Right ventricle myocardium superior (tissue), 1 donor: ENCODE data around the gene EFCC1. TPM values are rescaled to one million over a fixed set of nuclear protein-coding genes. Genes with fewer than 3 reads are reported as not detected.
A peak's percentile ranks its signal among the peaks of the same experiment; 100 is the strongest.

Experiments used
- ATAC-seq: fragments of 200-7000 bp; cut with Tn5 transposase; one replicate; pipeline ENCODE4 v1.9.1; 2020; ENCODE audit warnings: mild to moderate bottlenecking; ENCODE audit not compliant: poor library complexity
- DNase-seq: peaks from one replicate; pipeline ENCODE4 v3.0.0-alpha.2; 2020
- intact Hi-C: fragments of 100-400 bp; cut with DNase I; formaldehyde crosslinking; loops from one replicate; pipeline ENCODE4 v1.11.2; 2022
- total RNA-seq: library from RNA; stranded (reverse); fragmentation: NEBNext Ultra II Directional; extraction: Animal tissue kit (Norgen Biotek cat#: 25700); gene quantifications from one replicate; pipeline ENCODE4 v1.2.1, GENCODE V29; 2021
- donor health status: DM: no; HTN: yes; CAD: no; lungs with severe emphysema.

EFCC1 gene
- total RNA-seq, 1 donor from 2014 or later: 2.4 TPM

DNA sequence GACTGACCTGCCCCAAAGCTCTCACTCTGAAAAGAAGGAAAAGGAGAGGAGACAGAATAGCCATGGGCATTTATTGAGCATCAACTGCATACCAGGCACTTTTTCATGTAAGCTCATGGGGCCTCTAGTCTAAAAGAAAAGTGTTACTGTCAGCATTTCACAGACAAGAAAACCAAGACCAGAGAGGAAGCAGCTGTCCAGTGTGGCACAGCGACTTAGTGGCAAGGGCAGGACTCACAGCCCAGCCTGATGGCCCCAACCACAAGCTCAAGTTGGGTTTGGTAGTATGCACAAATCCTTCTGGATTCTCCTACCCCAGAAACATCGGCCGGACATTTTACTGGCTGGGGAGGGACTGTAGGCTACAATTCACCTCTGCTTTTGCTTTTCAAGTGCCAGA, 5.8 kb downstream of the EFCC1 start:
- no peak for DNase-seq
- ATAC-seq: no peak
- intact Hi-C loops: no loop called here

GRCh38 chr3:129007792-129008191, 6.7 kb downstream of the EFCC1 start:
- ATAC-seq (peak; percentile 18), DNase-seq (no peak)
- intact Hi-C loops: no loop called here

GRCh38 chr3:129009266-129009665, 8.2 kb downstream of the EFCC1 start:
- no peak for DNase-seq
- ATAC-seq: no peak
- intact Hi-C loops: no loop called here

- intact Hi-C loops: no loop called here
- ATAC-seq (no peak), DNase-seq (no peak)
Observed at GRCh38 chr3:129010310-129010956, 9.3 kb downstream of the EFCC1 start.

DNA sequence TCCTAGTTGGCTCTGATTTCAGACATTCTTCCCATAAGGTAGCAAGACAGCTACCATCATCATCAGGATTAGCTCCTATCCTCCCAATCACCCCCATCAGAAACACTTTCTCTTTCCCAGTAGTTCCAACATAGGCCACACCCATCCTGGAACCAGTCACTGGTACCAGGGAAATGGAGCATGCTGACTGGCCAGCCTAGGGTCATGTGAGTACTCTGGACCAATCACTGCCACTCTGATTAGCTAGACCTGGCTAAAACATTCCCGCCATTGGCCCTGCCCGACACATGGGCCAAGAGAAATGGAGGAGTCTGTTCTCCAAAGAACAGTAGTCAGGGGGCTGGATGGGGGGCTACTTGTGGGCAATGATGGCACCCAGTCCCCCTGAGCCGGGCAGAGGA, 12.4 kb downstream of the EFCC1 start:
- ATAC-seq: no peak
- DNase-seq: peak; percentile 22
- intact Hi-C loops: no loop called here

DNA sequence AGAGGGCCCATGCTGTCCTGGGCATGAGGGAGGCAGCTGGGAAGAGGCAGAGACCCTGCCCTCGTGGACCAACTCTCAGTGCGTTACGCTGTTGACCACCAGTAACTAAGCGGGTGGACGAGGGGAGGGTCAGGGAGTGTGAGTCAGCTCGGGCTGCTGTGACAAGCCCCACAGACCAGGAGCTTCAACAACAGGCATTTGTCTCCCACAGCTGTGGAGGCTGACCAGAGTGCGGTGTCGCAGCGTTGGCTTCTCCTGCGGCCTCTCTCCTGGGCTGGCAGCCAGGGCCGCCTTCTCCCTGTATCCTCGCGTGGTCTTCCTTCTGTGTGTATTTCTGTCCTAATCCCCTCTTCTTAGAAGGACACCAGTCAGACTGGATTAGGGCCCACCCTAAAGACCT, 13.0 kb downstream of the EFCC1 start:
- intact Hi-C loops: no loop called here
- DNase-seq (peak; percentile 58), ATAC-seq (peak; percentile 25)

GRCh38 chr3:129014793-129015345, 13.8 kb downstream of the EFCC1 start:
- DNase-seq (peak; percentile 35), ATAC-seq (no peak)
- intact Hi-C loops: no loop called here

DNA sequence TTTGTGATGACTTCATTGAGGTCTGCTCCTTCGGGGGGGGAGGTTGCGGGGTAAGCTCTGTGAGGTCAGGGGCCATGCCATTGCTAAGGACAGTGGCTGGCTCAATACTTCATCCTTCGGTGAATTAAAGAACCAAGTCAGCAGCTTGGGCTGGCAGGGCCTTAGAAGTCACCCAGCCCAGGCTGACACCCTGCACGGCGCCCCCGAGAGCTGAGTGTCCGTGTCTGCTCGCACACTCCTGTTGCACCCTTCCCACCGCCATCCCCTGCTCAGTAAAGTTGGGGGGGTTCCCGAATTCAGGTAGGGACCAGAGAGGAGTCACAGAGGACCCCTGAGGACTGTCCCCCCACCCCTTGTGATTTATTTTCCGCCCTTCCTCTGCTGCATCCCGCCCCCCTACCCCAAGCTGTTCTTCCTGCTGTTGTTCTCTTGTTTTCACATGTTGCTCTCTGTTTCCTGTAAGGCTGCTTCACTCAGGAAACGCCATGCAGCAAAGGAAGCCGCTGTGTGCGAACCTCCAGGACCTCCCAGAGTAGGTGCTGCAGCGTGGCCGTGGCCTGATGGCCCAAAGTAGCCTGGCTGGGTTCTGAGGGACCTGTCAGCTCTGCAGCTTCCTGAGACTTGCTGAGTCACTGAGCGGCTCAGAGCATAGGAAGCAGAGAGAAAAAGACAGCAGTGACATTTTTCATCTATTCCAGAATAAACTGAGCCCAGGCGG, 14.4 kb downstream of the EFCC1 start:
- intact Hi-C loops: no loop called here
- ATAC-seq: peak; percentile 34
- peak; percentile 68 for DNase-seq

DNA sequence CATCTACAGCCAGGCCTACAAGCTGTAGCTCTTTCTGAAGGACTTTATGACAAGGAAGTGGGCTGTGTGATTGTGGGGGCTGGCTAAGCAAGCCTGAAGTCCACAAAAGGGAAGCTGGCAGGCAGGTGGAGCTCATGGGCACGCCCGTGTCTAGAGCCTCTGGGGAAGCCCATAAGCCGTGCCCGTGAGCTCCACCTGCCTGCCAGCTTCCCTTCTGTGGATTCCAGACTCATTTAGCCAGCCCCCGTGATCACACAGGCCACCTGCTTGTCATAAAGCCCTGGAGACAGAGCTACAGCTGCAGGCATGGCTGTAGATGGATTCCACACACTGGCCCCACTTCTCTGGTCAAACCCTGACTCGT, 15.2 kb downstream of the EFCC1 start:
- intact Hi-C loops: no loop called here
- peak; percentile 56 for DNase-seq
- peak; percentile 21 for ATAC-seq

- ATAC-seq: peak; percentile 53
Observed at GRCh38 chr3:129016720-129017483, 15.8 kb downstream of the EFCC1 start.

GRCh38 chr3:129017484-129017899, 16.4 kb downstream of the EFCC1 start:
- ATAC-seq (no peak), DNase-seq (no peak)
- intact Hi-C loops: no loop called here

More at GRCh38 chr3:129016720-129017483, 15.8 kb downstream of the EFCC1 start:
- intact Hi-C loops: no loop called here
- peak; percentile 82 for DNase-seq

- DNase-seq (no peak), ATAC-seq (no peak)
- intact Hi-C loops: no loop called here
Observed at GRCh38 chr3:129018271-129018670, 17.2 kb downstream of the EFCC1 start.

- intact Hi-C loops: no loop called here
- ATAC-seq (no peak), DNase-seq (peak; percentile 36)
Observed at GRCh38 chr3:129018751-129019150, 17.6 kb downstream of the EFCC1 start.

GRCh38 chr3:129019266-129019665, 18.2 kb downstream of the EFCC1 start:
- ATAC-seq (no peak), DNase-seq (no peak)
- intact Hi-C loops: no loop called here

GRCh38 chr3:129020691-129021090, 19.6 kb downstream of the EFCC1 start:
- peak; percentile 36 for DNase-seq
- intact Hi-C loops: no loop called here

GRCh38 chr3:129021140-129021551, 20.0 kb downstream of the EFCC1 start:
- peak; percentile 35 for DNase-seq
- intact Hi-C loops: no loop called here
- ATAC-seq: no peak

More at GRCh38 chr3:129020691-129021090, 19.6 kb downstream of the EFCC1 start:
- ATAC-seq: no peak

DNA sequence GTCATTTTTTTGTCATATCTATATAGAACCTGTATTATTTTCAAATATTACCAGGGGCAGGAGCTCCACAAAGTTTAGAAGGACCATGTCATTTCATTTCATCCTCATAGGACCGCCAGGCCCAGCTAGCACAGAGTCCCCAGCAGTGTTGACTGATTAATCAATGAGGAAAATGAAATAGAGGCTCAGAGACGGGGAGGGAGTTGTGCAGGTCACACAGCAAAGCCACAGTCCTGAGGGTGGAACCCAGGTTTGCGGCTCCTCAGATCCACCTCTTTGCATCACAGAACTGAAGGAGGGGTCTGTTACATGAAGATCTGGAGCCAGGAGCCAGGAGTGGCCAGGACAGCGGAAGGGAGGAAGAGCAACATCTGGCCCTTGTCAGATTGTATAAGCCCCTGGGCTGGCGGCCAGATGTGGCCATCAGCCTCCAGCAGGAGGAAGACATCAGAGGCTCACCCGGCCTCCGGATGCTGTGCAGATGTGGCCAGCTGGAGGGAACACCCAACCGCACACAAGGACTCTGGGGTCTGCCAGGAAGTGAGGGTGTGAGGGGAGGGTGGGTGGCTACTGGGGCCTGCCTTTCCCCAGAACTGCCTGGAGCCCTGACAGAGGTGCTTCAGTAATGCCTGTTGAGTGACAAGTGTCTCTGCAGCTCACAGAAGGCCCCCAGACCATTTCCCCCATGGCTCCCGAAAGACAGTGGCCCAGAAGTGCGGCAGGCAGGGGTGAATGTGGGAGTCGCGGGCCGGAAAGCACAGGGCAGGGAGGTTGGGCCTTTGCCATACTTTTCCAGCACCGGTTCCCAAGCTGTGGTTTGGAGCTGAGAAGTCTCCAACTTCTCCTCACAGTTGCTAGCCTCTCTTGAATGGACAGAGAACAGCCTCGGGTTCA, 21.3 kb downstream of the EFCC1 start:
- ATAC-seq (peak; percentile 65), DNase-seq (peak; percentile 92)
- intact Hi-C loops: no loop called here

DNA sequence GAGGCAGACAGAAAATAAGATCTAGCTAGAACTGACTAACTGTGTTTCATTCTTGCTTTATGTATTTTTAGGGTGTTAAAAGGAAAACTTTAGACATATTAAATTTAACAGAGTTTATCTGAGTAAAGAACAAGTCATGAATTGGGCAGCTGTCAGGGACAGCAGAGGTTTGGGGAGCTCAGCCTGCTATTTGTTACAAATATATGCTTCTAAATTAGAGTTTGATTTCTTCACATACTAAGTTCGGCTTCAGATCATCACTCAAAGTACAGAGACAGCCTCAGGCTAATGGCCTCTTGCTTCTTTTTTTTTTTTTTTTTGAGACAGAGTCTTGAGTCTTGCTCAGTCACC, 21.9 kb downstream of the EFCC1 start:
- intact Hi-C loops: no loop called here
- ATAC-seq: no peak
- DNase-seq: no peak

DNA sequence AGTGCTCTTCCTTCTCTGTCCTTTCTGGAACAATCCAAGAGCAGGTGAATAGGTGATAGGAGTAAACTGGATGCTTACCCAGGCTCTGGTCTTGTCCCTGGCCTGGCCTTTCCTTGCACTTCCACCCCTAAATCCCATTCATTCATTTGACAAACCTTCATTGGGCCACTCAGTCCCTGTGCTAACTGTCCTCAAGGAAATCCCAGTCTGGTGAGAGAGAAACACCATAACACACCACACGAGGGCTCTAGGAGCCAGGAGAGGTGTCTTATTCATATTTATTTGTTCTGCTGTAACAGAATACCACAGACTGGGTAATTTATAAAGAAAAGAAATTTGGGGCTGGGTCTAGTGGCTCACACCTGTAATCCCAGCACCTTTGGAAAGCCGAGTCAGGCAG, 22.8 kb downstream of the EFCC1 start:
- ATAC-seq (no peak), DNase-seq (no peak)
- intact Hi-C loops: no loop called here
